Measurements from ENCODE around the gene BMP2.

The BMP2 gene

GRCh38 chr20:6812530-6812929 is 45.0 kb downstream of the BMP2 start:
- no peak for TF ChIP-seq CTCF (IDR thresholded peaks at IDR 0.05; ENCODE audit: borderline replicate concordance, insufficient read depth, low read depth, low read length)
- no peak overlapping the region for H3K4me3 ChIP-seq (ENCODE audit: low read depth, low read length)

- no peak overlapping the region for H3K4me3 ChIP-seq (ENCODE audit: low read depth, low read length)
- no peak for TF ChIP-seq CTCF (IDR thresholded peaks at IDR 0.05; ENCODE audit: borderline replicate concordance, insufficient read depth, low read depth, low read length)
These were observed 47.5 kb downstream of the BMP2 start for GRCh38 chr20:6814945-6815344.

- no peak for TF ChIP-seq CTCF (IDR thresholded peaks at IDR 0.05; ENCODE audit: borderline replicate concordance, insufficient read depth, low read depth, low read length)
- no peak overlapping the region for H3K4me3 ChIP-seq (ENCODE audit: low read depth, low read length)
These were observed 50.7 kb downstream of the BMP2 start for GRCh38 chr20:6818033-6818808.

GRCh38 chr20:6819599-6819998 is 52.1 kb downstream of the BMP2 start:
- H3K4me3 ChIP-seq (ENCODE audit: low read depth, low read length) = no peak overlapping the region
- TF ChIP-seq CTCF (IDR thresholded peaks at IDR 0.05; ENCODE audit: borderline replicate concordance, insufficient read depth, low read depth, low read length) = no peak

- TF ChIP-seq CTCF (IDR thresholded peaks at IDR 0.05; ENCODE audit: borderline replicate concordance, insufficient read depth, low read depth, low read length) = no peak
- H3K4me3 ChIP-seq (ENCODE audit: low read depth, low read length) = no peak overlapping the region
These were observed 56.9 kb downstream of the BMP2 start for GRCh38 chr20:6824401-6824800.

GRCh38 chr20:6827472-6827871 is 60.0 kb downstream of the BMP2 start:
- TF ChIP-seq CTCF (IDR thresholded peaks at IDR 0.05; ENCODE audit: borderline replicate concordance, insufficient read depth, low read depth, low read length) = no peak

GRCh38 chr20:6828794-6829423 is 61.4 kb downstream of the BMP2 start:
- peak; percentile 56 for TF ChIP-seq CTCF (IDR thresholded peaks at IDR 0.05; ENCODE audit: borderline replicate concordance, insufficient read depth, low read depth, low read length)
- H3K4me3 ChIP-seq (ENCODE audit: low read depth, low read length) = no peak overlapping the region

More at GRCh38 chr20:6827472-6827871, 60.0 kb downstream of the BMP2 start:
- no peak overlapping the region for H3K4me3 ChIP-seq (ENCODE audit: low read depth, low read length)

Data from GM12875 (cell line).